GM21367 (cell line): ENCODE data around the gene TMEM203.
"Not testable (repeated sequence)": the region's sequence is repeated elsewhere in the genome, so short reads cannot be mapped to it uniquely, and the experiment has no call there.

Experiments
- ATAC-seq: cut with Tn5 transposase; IDR thresholded peaks from one replicate; pipeline ENCODE4 v1.9.1; 2021; ENCODE audit not compliant: unreplicated experiment

Gene TMEM203

GRCh38 chr9:137242269-137243203 lies 37.1 kb upstream of the TMEM203 start:
- ATAC-seq: no peak

- ATAC-seq: peak; percentile 1
Observed at GRCh38 chr9:137241490-137242268, 36.2 kb upstream of the TMEM203 start.

GRCh38 chr9:137240841-137241489 lies 35.5 kb upstream of the TMEM203 start, which contains the start of gene TUBB4B:
TSS of gene TUBB4B (plus strand) at chr9:137241287. CDS start at chr9:137241361, 74 bp downstream.
- peak; percentile 64 for ATAC-seq

GRCh38 chr9:137240318-137240840 lies 34.9 kb upstream of the TMEM203 start:
- peak; percentile 16 for ATAC-seq

- ATAC-seq: not testable (repeated sequence)
Observed at GRCh38 chr9:137239541-137240200, 34.2 kb upstream of the TMEM203 start.

GRCh38 chr9:137237759-137238726 lies 32.6 kb upstream of the TMEM203 start:
- no peak for ATAC-seq

GRCh38 chr9:137236936-137237421 lies 31.5 kb upstream of the TMEM203 start:
- ATAC-seq: no peak

GRCh38 chr9:137236238-137236935 lies 30.9 kb upstream of the TMEM203 start:
- ATAC-seq: no peak

GRCh38 chr9:137235424-137236237 lies 30.2 kb upstream of the TMEM203 start:
- ATAC-seq: no peak

- no peak for ATAC-seq
Observed at GRCh38 chr9:137234758-137235423, 29.4 kb upstream of the TMEM203 start.

- no peak for ATAC-seq
Observed at GRCh38 chr9:137234055-137234697, 28.7 kb upstream of the TMEM203 start.

GRCh38 chr9:137233143-137233980 lies 27.9 kb upstream of the TMEM203 start:
- ATAC-seq: no peak

- no peak for ATAC-seq
Observed at GRCh38 chr9:137232510-137232909, 27.1 kb upstream of the TMEM203 start.

GRCh38 chr9:137232101-137232500 lies 26.7 kb upstream of the TMEM203 start:
- ATAC-seq: no peak

- no peak for ATAC-seq
Observed at GRCh38 chr9:137231372-137232039, 26.1 kb upstream of the TMEM203 start.
